ENCODE data around the gene AGFG2. TPM values are rescaled to one million over a fixed set of nuclear protein-coding genes. Genes with fewer than 3 reads are reported as not detected.

AGFG2 gene
- total and polyA plus RNA-seq, 2 of the 13 experiments (the other 11 are each of a cell fraction or from before 2014, with no cell fraction given) = 125 to 132 TPM

DNA sequence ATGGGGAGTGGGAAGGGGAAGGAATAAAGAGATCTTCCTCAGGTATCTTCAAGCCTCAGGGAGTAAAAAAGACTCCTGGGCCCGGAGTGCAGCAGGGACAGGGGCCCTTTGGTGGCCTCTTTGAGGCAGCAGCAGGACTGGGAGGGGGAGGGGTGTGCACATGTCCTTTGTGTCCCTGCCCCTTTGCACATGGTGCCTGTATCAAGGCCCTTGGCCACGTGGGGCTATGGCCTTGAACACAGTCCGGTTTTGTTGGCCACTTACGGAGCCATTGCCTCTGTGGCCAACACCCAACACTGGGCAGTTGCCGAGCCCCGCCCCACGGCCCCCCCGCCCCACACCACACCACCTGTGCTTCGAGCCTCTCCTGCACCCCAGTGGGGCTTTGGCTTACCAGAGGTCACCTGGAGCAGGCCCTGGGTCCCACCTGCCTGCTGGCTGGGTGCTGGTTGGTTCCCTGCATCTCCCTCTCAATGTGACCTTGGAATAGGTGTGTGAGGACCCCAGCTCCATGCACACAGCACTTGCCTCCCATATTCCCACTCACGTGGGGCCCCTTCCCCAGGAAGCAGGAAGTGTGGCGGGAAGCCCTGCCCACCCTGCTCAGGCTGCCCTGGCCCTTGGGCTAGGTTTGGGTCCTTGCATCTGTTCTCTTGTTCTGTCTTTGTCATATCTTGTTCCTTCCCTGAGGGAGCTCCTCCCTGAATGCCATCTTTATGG is 29.3 kb downstream of the AGFG2 start (continued):
- TF ChIP-seq, protein P1, sequence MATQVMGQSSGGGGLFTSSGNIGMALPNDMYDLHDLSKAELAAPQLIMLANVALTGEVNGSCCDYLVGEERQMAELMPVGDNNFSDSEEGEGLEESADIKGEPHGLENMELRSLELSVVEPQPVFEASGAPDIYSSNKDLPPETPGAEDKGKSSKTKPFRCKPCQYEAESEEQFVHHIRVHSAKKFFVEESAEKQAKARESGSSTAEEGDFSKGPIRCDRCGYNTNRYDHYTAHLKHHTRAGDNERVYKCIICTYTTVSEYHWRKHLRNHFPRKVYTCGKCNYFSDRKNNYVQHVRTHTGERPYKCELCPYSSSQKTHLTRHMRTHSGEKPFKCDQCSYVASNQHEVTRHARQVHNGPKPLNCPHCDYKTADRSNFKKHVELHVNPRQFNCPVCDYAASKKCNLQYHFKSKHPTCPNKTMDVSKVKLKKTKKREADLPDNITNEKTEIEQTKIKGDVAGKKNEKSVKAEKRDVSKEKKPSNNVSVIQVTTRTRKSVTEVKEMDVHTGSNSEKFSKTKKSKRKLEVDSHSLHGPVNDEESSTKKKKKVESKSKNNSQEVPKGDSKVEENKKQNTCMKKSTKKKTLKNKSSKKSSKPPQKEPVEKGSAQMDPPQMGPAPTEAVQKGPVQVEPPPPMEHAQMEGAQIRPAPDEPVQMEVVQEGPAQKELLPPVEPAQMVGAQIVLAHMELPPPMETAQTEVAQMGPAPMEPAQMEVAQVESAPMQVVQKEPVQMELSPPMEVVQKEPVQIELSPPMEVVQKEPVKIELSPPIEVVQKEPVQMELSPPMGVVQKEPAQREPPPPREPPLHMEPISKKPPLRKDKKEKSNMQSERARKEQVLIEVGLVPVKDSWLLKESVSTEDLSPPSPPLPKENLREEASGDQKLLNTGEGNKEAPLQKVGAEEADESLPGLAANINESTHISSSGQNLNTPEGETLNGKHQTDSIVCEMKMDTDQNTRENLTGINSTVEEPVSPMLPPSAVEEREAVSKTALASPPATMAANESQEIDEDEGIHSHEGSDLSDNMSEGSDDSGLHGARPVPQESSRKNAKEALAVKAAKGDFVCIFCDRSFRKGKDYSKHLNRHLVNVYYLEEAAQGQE (IDR thresholded peaks at IDR 0.05; ENCODE audit: borderline replicate concordance in 1 of 2, low read depth in 1 of 2, low read length in 2 of 2) = peak in 1 of 2 experiments; percentile 68; a peak in 2 of 4 replicates
- TF ChIP-seq ISX (CRISPR knock-in tag; conservative IDR thresholded peaks at IDR 0.05) = no peak
- TF ChIP-seq ZFX (CRISPR knock-in tag; IDR thresholded peaks at IDR 0.05; ENCODE audit: low read depth) = peak; percentile 85
- no peak for TF ChIP-seq SP2 (CRISPR knock-in tag; IDR thresholded peaks at IDR 0.05)
- TF ChIP-seq POLR2A (IDR thresholded peaks at IDR 0.05; ENCODE audit: insufficient read depth in 1 of 2, low read depth in 2 of 2, low read length in 2 of 2) = peak in 1 of 2 experiments; percentile 64; a peak in 2 of 4 replicates
- TF ChIP-seq FOXK2 (IDR thresholded peaks at IDR 0.05) = peak; percentile 78
- TF ChIP-seq ZNF563 (CRISPR knock-in tag; IDR thresholded peaks at IDR 0.05) = peak; percentile 91; the same call in 1 of the 2 replicates
- TF ChIP-seq FIP1L1 (IDR thresholded peaks at IDR 0.05; ENCODE audit: borderline replicate concordance, insufficient read depth, low read depth, low read length) = 0 out of 2 replicates have a peak, but pooled peaks have one; percentile 14
- TF ChIP-seq ZKSCAN8 (CRISPR knock-in tag; IDR thresholded peaks at IDR 0.05; ENCODE audit: borderline replicate concordance) = 0 out of 2 replicates have a peak, but pooled peaks have one; percentile 39
- TF ChIP-seq SMARCE1 (IDR thresholded peaks at IDR 0.05; ENCODE audit: borderline replicate concordance) = no peak
- TF ChIP-seq, protein P2, sequence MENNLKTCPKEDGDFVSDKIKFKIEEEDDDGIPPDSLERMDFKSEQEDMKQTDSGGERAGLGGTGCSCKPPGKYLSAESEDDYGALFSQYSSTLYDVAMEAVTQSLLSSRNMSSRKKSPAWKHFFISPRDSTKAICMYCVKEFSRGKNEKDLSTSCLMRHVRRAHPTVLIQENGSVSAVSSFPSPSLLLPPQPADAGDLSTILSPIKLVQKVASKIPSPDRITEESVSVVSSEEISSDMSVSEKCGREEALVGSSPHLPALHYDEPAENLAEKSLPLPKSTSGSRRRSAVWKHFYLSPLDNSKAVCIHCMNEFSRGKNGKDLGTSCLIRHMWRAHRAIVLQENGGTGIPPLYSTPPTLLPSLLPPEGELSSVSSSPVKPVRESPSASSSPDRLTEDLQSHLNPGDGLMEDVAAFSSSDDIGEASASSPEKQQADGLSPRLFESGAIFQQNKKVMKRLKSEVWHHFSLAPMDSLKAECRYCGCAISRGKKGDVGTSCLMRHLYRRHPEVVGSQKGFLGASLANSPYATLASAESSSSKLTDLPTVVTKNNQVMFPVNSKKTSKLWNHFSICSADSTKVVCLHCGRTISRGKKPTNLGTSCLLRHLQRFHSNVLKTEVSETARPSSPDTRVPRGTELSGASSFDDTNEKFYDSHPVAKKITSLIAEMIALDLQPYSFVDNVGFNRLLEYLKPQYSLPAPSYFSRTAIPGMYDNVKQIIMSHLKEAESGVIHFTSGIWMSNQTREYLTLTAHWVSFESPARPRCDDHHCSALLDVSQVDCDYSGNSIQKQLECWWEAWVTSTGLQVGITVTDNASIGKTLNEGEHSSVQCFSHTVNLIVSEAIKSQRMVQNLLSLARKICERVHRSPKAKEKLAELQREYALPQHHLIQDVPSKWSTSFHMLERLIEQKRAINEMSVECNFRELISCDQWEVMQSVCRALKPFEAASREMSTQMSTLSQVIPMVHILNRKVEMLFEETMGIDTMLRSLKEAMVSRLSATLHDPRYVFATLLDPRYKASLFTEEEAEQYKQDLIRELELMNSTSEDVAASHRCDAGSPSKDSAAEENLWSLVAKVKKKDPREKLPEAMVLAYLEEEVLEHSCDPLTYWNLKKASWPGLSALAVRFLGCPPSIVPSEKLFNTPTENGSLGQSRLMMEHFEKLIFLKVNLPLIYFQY (CRISPR knock-in tag; IDR thresholded peaks at IDR 0.05; ENCODE audit: borderline replicate concordance) = no peak; the same call in 1 of the 2 replicates
- no peak for TF ChIP-seq NFYB (CRISPR knock-in tag; IDR thresholded peaks at IDR 0.05)
- TF ChIP-seq, protein P3, sequence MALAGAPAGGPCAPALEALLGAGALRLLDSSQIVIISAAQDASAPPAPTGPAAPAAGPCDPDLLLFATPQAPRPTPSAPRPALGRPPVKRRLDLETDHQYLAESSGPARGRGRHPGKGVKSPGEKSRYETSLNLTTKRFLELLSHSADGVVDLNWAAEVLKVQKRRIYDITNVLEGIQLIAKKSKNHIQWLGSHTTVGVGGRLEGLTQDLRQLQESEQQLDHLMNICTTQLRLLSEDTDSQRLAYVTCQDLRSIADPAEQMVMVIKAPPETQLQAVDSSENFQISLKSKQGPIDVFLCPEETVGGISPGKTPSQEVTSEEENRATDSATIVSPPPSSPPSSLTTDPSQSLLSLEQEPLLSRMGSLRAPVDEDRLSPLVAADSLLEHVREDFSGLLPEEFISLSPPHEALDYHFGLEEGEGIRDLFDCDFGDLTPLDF (CRISPR knock-in tag; IDR thresholded peaks at IDR 0.05) = no peak
- peak; percentile 57 for TF ChIP-seq PITX1 (CRISPR knock-in tag; IDR thresholded peaks at IDR 0.05)
- TF ChIP-seq, protein P4, sequence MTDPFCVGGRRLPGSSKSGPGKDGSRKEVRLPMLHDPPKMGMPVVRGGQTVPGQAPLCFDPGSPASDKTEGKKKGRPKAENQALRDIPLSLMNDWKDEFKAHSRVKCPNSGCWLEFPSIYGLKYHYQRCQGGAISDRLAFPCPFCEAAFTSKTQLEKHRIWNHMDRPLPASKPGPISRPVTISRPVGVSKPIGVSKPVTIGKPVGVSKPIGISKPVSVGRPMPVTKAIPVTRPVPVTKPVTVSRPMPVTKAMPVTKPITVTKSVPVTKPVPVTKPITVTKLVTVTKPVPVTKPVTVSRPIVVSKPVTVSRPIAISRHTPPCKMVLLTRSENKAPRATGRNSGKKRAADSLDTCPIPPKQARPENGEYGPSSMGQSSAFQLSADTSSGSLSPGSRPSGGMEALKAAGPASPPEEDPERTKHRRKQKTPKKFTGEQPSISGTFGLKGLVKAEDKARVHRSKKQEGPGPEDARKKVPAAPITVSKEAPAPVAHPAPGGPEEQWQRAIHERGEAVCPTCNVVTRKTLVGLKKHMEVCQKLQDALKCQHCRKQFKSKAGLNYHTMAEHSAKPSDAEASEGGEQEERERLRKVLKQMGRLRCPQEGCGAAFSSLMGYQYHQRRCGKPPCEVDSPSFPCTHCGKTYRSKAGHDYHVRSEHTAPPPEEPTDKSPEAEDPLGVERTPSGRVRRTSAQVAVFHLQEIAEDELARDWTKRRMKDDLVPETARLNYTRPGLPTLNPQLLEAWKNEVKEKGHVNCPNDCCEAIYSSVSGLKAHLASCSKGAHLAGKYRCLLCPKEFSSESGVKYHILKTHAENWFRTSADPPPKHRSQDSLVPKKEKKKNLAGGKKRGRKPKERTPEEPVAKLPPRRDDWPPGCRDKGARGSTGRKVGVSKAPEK (CRISPR knock-in tag; IDR thresholded peaks at IDR 0.05; ENCODE audit: borderline replicate concordance) = no peak; the same call in 1 of the 2 replicates
- no peak for TF ChIP-seq SUZ12 (IDR thresholded peaks at IDR 0.05; ENCODE audit: low read depth, low read length)
- TF ChIP-seq BHLHE40 (IDR thresholded peaks at IDR 0.05; ENCODE audit: low read length) = peak; percentile 70
